Activated CD8-positive, alpha-beta memory T cell treated with anti-CD3 and anti-CD28 coated beads for 24 hours (primary cell): ENCODE measurements around the gene DGLUCY.
"Not testable (repeated sequence)": the region's sequence is repeated elsewhere in the genome, so short reads cannot be mapped to it uniquely, and the experiment has no call there.

Experiments
- DNase-seq: peaks from one replicate; pipeline ENCODE4 v3.0.0-alpha.2; 2020

DGLUCY gene, protein sequence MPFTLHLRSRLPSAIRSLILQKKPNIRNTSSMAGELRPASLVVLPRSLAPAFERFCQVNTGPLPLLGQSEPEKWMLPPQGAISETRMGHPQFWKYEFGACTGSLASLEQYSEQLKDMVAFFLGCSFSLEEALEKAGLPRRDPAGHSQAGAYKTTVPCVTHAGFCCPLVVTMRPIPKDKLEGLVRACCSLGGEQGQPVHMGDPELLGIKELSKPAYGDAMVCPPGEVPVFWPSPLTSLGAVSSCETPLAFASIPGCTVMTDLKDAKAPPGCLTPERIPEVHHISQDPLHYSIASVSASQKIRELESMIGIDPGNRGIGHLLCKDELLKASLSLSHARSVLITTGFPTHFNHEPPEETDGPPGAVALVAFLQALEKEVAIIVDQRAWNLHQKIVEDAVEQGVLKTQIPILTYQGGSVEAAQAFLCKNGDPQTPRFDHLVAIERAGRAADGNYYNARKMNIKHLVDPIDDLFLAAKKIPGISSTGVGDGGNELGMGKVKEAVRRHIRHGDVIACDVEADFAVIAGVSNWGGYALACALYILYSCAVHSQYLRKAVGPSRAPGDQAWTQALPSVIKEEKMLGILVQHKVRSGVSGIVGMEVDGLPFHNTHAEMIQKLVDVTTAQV

DNA sequence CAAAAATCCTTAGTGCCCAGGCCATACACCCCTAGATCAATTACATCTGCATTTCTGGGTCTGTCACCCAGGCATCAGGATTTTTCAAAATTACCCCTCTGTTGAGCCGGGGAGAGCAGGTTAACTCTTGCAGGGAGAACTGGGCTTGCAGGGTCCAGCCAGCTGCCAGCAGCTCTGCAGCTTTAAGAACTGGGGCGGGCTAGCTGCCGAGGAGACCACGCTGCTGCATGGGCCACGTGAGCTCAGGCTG is at the start of gene DGLUCY:
DGLUCY (plus strand) TSS at position 245 of the 250 bp plus-strand sequence. CDS start 46,222 bp downstream, outside the sequence.
- DNase-seq, result no peak

DNA sequence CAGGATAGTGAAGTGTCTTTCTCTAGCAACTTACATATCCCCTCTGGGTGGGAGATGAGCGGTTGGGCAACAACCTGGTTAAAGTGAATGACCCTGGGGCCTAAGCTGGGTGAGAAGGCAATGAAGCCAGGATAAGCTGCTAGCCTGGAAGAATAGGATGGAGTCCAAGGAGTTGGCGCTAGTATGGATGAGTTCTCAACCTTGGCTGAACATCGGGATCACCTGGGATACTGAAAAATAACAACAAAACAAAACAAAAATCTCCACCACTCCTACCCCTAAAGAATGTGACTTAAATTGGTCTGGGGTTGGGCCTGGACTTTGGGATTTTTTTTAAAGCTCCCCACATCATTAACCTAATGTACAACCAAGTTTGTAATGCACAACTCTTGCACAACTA is 48.6 kb upstream of the DGLUCY start:
- DNase-seq, result no peak

DNA sequence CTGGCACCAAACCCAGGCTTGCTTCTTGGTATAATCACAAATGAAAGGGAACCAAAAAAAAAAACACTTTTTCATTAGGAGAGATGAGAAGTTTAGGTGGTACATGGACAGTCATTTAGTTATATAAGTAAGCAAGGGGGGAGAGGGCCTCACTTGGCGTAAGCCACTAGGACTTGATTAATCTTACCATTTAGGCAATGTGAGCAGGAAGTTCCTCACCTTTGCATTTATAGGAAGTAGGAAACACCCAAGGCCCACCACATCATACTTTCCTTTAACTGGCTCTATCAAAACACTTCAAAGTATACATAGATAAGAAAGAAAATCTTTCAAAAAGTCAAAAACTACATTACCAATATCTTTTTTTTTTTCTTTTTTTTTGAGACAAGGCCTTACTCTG is 46.7 kb upstream of the DGLUCY start:
- no peak for DNase-seq

DNA sequence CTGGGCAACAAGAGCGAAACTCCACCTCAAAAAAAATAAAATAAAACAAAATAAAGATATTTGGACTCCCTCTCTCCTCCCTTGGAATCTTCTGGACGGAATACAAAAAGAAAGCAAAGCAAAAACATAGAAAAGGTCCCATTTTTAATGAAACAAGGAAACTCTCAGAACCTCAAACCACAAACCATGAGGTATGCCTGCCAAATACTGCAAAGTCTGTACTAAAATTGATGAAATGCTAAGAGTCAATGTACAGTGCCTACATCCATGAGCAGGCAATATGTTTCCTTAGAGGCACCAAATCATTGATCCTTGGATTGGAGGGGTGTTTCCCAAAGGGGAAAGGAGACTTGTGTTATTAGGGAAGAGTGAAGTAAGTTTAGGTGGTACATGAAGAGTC is 45.2 kb upstream of the DGLUCY start:
- no peak for DNase-seq

DNA sequence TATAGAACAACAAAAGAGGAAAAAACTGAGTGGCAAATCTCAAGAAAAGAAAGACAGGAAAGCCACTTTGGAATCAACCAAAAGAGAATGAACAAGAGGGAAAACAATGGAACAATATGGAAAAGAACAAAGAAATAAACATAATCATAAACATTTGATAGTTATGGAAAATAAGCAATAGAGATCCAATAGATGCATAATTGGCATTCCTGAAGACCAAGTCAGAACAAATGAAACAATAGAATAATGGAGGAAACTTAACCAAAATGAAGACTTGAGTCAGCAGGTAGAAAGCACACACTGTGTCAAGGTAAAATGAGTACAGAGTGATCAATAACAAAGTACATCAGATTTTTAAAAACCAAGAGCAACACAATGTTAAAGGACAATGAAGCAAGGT is 43.3 kb upstream of the DGLUCY start:
- DNase-seq, result no peak

DNA sequence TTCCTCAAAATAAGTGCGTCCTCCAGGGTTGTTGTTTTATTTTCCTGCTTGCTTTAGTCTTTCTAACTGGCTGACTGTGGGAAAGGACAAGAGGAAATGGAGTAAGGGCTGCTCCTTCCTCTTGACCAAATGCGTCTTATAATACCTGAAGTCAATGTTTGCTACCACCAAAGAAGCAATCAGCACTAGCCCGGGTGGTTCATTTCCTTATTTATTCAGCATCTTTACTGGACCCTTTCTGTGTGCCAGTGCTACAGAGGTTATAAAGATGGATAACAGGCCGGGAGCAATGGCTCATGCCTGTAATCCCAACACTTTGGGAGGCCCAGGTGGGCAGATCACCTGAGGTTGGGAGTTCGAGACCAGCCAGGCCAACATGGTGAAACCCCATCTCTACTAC is 38.3 kb upstream of the DGLUCY start:
- no peak for DNase-seq

DNA sequence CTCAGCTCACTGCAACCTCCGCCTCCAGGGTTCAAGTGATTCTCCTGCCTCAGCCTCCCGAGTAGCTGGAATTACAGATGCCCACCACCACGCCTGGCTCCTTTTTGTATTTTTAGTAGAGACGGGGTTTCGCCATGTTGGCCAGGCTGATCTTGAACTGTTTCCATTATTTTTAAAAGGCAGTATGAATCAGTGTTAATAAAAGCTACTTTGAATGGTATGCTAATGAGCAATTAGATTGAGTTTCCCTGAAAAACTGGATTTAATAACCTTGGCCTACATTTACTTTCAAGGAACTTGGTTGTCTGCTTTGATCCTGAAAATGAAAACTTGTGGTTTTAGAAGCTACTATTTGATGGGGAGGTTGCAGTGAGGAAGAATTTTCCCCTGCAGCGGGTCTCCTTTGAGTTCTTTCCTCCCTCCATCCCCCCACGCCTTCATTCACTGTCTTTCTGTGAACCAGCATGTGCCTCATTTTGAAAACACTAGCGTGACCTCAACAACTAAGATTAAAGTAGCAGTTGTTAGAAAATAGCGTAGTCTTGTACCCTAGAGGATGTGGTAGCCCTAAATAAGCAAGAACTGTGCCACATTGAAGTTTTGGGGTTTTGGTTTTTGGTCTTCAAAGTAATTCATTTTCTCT is 35.7 kb upstream of the DGLUCY start:
- DNase-seq, result peak; percentile 67

DNA sequence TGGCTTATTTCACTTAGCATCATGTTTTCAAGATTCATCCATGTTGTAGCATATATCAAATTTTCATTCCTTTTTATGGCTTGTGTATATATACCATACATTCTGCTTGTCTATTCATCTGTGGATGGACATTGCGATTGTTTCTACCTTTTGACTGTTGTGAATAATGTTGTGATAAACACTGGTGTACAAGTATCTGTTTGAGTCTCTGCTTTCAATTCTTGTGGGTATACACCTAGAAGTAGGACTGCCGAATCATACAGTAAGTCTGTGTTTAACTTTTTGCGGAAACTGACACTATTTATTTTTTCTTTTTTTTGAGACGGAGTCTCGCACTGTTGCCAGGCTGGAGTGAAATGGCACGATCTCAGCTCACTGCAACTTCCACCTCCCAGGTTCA is 33.8 kb upstream of the DGLUCY start:
- DNase-seq, result no peak

DNA sequence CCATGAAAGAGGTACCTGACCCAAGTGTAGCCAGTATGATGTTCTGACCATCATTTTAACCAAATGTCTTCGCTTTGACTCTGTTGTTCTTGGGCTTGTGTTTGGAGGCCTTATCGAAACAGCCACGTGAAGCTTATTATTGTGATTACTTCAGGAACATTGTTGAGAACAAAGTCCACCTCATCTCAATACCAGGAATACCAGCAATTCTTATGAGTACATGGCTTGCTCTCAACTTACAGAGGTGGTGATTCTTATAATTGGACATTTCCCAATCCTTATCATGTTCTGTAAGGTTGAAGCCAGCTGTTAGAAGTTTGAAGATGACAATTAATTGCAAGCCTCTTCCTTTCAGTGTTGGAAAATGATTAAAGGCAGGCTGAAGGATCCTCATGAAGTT is 31.6 kb upstream of the DGLUCY start:
- no peak for DNase-seq

DNA sequence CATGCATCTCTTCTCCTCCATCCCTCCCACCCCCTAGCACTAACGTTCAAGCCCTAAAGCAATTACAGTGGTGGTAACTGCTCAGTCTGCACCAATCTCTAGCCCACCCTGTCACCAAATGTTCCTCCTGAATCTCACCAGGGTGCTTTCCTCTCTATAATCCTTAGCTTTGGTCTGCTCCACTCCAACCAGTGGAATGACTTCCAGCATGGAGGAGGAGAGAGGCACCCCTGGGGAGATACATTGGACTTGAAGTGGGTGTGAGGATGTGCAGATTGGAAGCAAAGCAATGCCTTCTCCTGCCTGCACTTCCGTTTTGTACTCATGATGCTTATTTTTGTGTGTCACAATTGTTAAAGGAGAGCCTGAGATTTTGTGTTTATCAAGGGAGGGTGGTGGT is 29.4 kb upstream of the DGLUCY start:
- DNase-seq, result no peak

DNA sequence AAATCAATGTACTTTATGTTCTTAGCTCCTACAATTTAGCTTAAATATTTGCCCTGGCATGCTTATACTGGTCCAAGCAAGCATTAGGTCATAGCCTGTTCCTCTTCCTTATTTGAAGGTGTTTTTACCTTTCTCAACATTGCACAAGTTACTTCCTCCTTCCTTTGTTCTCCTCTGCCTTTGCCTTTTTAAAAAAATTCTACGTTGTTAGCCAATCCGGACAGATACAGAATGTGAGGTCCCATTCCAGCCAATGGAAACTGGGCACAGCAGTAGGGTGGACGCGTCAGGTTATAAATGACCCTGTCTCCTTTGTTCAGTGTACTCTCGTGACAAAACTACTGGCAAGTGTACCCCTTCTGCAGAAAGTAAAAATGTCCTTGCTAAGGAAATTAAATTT is 26.4 kb upstream of the DGLUCY start:
- not testable (repeated sequence) for DNase-seq

DNA sequence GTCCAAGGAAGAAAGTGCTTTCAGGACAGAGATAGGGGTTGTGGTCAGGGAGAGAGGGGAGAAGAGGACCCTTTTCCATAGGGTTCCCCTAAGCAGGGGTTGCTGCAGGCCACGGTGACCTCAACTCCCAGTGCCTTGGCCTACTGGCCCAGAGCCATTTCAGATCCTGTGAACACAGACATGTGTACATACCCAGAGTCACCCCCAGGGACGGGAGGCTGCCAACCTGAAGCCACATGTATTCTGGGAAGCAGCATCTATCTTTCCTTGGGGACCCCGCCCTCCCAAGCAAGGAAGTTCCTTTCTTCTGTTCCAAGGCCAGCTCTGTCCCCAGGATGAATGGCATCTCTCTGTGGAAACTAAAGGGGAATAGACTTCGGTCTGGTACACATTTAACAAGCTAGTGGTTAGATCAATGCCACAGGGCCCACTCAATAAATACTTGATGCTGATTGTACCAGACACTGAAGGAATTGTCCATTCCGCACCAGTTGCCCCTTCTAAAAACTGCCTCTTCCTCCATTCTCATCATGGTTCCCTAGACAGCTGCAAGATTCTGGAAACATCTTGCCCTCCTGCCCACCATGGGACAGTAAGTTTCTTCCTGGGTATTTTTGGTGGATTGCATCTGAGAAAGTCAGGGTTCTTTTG is 25.2 kb upstream of the DGLUCY start:
- DNase-seq, result no peak

DNA sequence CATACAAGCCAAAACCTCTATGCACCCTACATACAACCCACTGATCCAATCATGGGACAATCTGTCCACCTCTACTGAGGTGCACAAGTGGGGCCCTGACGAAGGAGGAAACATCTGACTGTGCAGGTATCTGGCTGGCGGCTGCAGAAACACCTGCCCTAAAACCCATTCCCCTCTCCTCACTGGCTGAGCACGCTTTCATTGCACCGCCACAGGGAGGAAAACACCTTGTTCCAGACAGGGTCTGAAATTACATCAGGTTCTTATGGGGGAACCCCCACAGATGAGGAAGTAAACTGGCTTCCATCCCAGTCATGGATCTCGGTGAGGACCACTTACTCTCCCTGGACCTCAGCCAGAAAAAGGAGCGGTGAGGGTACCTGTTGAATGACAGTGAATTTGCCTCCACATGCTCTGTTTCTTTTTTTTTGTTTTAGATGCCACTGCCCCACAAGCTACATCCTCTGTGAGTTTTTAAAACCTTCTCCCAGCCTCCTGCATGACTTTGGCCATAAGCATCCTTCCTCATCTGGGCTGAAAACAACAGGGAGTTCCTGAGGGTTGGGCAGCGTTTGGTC is 23.8 kb upstream of the DGLUCY start:
- DNase-seq, result no peak

DNA sequence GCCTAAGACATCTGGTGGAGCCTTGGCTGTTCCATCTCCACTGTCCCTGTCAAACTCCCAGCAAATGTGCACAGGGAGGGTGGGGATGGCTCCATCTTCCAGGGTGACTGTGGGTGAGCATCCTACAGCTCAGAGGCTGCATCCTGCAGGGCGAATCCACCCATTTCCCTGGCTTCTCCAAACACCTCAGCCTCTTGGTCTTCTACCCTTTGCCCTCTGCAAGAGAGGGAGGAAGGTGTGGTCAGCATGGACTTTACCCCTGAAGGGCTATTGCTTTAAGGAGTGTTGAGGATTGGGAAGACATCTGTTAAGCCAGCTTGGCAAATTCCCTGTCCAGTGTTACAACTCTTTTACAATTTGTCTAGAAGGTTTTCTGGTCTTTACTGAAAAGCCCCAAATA is 23.1 kb upstream of the DGLUCY start:
- DNase-seq, result no peak

DNA sequence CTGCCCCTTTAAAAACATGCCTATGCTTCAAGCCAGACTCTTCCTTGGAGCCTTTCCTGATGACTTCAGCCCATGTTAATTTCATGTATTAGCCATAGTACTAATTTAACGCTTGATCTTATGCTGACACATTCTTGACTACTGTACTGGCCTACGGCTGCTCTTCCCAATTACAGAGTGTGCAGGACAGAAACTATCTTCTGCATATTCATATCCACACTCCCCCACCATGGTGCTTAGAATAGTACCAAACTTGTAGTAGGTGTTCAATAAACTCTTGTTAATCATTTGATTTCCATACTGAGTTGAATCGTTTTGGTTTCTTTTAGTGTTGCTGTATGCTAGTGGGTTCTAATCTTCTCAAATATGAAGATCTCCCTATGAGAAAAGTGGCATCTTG is 21.8 kb upstream of the DGLUCY start:
- DNase-seq, result no peak

DNA sequence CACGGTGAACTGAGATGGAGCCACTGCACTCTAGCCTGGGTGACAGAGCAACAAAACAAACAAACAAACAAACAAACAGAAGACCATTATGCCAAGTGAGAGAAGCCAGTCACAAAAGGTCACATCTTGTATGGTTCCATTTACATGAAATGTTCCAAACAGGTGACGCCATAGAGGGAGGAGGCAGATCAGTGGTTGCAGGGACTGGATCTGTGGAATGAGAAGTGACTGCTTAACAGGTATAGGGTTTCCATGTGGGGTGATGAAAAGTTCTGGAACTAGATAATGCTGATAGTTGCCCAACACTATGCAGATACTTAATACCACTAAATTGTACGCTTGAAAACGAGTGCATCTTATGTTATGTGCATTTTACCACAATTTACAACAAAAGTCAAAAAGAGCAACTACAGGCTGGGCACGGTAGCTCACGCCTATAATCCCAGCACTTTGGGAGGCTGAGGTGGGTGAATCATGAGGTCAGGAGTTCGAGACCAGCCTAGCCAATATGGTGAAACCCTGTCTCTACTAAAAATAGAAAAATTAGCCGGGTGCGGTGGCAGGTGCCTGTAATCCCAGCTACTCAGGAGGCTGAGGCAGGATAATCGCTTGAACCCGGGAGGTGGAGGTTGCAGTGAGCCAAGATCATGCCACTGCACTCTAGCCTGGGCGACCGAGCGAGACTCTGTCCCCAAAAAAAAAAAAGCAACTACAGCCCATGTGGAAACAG is 20.0 kb upstream of the DGLUCY start:
- DNase-seq, result not testable (repeated sequence)

DNA sequence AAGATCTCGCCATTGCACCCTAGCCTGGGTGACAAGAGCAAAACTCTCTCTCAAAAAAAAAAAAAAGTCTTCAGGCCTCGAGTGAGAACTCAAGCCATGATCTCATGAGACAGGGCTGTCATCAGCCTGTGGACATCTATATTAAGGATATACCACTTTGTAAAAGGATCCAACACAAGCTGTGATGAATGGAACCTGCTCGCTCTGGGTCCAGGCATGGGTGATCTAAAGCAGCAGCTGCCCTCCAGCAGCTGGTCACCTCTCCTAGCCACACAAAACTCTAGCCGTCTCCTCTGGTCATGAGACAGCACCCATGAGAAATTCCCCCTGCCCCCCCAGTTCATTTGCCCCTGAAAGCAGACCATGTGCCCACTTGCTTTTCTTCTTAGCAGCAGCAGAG is 19.1 kb upstream of the DGLUCY start:
- no peak for DNase-seq

DNA sequence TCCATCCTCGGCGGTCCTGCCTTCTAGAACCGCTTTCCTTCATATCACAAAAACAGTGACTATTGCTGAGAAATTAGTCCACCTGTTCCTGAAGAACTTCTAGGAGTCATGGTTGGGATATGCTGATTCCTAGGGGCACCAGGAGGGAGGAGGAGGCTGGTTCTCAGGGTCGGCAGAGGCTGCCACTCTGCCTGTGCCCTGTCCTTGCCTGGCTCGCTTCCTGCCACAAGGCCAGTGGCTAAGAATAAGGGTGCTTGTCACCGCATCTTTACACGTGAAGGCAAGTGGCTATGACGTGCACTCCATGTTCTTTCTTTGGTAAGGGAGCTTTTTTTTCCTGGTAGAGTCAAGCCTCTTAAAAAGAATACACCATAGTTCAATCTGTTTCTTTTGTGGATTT is 18.7 kb upstream of the DGLUCY start:
- no peak for DNase-seq

DNA sequence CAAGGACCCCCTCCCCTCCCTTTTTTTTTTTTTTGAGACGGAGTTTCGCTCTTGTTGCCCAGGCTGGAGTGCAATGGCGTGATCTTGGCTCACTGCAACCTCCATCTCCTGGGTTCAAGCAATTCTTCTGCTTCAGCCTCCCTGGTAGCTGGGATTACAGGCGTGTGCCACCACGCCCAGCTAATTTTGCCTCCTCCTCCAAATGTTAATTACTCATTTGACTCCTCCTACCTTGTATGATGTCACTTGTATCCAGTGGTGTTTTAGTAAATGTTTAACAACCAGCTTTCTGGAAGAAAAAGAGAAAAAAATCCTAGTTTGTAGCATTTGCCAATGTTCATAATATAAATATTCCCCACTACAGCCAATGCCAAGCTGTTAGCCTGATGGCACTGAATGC is 16.2 kb upstream of the DGLUCY start:
- not testable (repeated sequence) for DNase-seq

DNA sequence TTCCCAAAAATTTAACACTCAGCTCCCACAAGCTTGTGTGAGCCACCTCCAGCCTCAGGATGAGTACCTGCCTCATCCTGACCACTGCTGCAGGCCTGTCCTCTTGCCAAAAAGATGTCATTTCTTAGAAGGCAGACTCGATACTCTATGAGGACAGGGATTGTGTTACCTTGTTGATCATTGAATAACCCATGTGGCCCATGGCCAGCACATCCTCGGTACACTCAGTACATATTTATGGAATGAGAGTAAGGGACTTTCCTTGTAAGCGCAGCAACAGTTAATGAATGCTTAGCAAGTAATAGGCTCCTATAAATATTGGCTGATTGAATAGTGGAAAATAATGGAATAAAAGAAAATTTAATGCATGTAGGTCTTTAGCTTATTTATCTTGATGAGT is 15.3 kb upstream of the DGLUCY start:
- DNase-seq, result no peak

DNA sequence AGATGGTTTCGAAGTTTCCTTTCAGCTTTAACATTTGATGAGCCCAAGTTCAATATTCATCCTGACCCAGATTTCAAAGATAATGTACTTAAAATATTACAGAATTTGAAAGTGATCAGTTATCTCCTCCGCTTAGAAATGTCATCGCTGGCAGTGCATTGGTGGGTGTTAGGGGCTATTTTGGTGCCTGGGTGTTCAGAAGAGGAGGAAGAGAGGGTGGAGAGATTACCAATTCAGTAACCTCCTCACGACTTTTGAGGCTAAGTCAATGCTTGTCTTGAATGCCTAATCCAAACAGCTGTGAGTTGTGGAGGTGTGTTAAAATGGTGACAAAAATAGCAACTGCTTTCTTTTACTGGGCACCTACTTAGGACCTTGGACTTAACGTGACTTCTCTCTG is 13.8 kb upstream of the DGLUCY start:
- no peak for DNase-seq

DNA sequence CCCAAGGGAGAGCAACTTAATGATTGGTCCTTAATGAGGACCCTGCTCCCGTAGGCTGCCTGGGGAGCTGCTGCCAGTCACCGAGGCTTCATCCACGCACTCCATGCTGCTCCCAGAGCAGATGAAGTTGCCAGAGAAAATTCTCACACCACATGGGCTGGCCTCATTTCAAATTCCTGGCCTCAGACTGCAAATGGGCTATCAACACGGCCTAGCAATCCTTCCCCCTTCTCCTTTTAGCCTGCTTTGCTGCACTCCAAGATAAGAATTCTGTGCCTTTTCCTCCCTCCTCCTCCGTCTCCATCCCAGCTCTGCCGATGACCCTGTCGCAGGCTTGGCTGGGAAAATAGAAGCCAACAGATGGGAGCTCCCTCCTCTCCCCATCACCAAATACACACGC is 10.8 kb upstream of the DGLUCY start:
- DNase-seq, result no peak
